DND-41 (cell line): ENCODE measurements around the gene NRG2.

Experiments
- ATAC-seq: fragments of 200-7000 bp; cut with Tn5 transposase; 3 replicates; pipeline ENCODE4 v1.9.1; 2021; ENCODE audit warnings: low read depth; ENCODE audit not compliant: insufficient read depth
- DNase-seq: peaks from one replicate; pipeline ENCODE4 v3.0.0-alpha.2; 2020
- H2AFZ ChIP-seq: 2 replicates; pipeline ENCODE4 v1.6.0; 2012; ENCODE audit warnings: low read depth, low read length
- H3K27ac ChIP-seq: 2 replicates; pipeline ENCODE4 v1.5.1; 2012; ENCODE audit warnings: low read length, inconsistent platforms
- H3K27me3 ChIP-seq: fragments of 200-600 bp; sonication (generic); 2 replicates; pipeline ENCODE4 v1.6.0; 2012; ENCODE audit warnings: low read length, mild to moderate bottlenecking, inconsistent platforms; ENCODE audit not compliant: insufficient read depth, poor library complexity
- H3K36me3 ChIP-seq: 2 replicates; pipeline ENCODE4 v1.5.1; 2012; ENCODE audit warnings: low read length, inconsistent platforms; ENCODE audit not compliant: insufficient read depth
- H3K4me1 ChIP-seq: 2 replicates; pipeline ENCODE4 v1.5.1; 2012; ENCODE audit warnings: mild to moderate bottlenecking, low read length; ENCODE audit not compliant: insufficient read depth
- H3K4me2 ChIP-seq: 2 replicates; pipeline ENCODE4 v1.6.0; 2012; ENCODE audit warnings: mild to moderate bottlenecking, moderate library complexity, low read length, inconsistent platforms; ENCODE audit not compliant: insufficient read depth
- H3K4me3 ChIP-seq, 2 experiments: fragments of 200-600 bp in 1 of 2; shearing (Covaris generic) in 1 of 2; 2 replicates each; pipeline ENCODE4 v1.5.1; 2012 to 2016; ENCODE audit warnings: inconsistent platforms in 2 of 2, low read length in 2 of 2, mild to moderate bottlenecking in 2 of 2, low read depth in 1 of 2, moderate library complexity in 1 of 2
- H3K79me2 ChIP-seq: 2 replicates; pipeline ENCODE4 v1.6.0; 2012; ENCODE audit warnings: low read length, inconsistent platforms; ENCODE audit not compliant: insufficient read depth
- H3K9ac ChIP-seq: 2 replicates; pipeline ENCODE4 v1.6.0; 2012; ENCODE audit warnings: low read depth, mild to moderate bottlenecking, inconsistent platforms, low read length, moderate library complexity
- H3K9me3 ChIP-seq: 2 replicates; pipeline ENCODE4 v1.5.1; 2012; ENCODE audit warnings: low read length, moderate library complexity, mild to moderate bottlenecking, inconsistent platforms; ENCODE audit not compliant: insufficient read depth, severe bottlenecking
- H4K20me1 ChIP-seq: 2 replicates; pipeline ENCODE4 v1.6.0; 2012; ENCODE audit warnings: low read length; ENCODE audit not compliant: insufficient read depth
- CTCF ChIP-seq: IDR thresholded peaks from 2 replicates; pipeline ENCODE4 v1.5.1; 2012; ENCODE audit warnings: borderline replicate concordance, low read length, moderate library complexity, mild to moderate bottlenecking; ENCODE audit not compliant: poor library complexity, severe bottlenecking; ENCODE audit errors: extremely low read depth
- EZH2 ChIP-seq: IDR thresholded peaks from 3 replicates; pipeline ENCODE4 v1.6.1; 2012; ENCODE audit warnings: borderline replicate concordance, low read depth, mild to moderate bottlenecking, moderate library complexity, low read length, inconsistent platforms; ENCODE audit not compliant: severe bottlenecking

The NRG2 gene

DNA sequence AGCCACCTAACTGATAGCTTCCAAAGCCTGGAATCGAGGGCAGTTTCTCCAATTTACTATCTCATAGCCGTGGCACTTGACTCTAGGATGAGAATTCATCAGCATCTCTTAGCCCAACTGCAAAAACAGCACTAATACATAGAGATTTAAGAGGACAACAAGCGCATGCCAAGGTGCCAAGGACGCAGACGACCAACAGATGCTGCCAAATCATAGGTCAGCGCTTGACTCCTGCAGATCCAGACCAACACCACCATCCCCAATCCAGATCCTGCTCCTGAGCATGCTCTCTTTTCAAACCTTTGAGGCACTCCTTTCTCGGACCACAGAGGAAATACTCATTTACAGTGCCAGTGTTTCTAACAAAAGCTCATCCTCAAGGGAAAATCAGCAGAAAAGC is 24.6 kb downstream of the NRG2 start:
- H3K27me3 ChIP-seq: peaks cover 69% of the 10 kb centered on the region

DNA sequence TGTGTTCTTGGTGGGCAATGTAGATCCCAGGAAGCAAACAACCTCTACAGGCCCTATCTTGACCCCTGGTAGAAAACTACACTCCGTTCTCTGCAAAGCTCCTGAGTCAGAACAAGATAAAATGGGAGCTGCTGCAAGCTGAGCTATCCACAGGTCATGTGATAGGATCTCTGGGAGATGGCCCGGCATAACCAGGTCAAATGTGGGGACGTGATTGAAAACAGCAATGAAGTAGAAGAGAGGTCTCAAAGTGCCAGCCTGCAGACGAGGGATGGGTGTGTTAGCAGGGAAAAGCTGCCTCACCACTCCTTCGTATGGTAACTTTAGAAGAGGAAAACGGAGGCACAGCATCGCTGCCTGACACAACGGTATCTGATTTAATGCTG is 25.0 kb downstream of the NRG2 start:
- Histone ChIP-seq H3K27ac (no peak overlapping the region), H3K27me3 (peaks cover 67% of the 10 kb centered on the region), H3K4me2 (no peak overlapping the region), H4K20me1 (no peaks in the 10 kb centered on the region; the same call in 1 of the 2 replicates), H3K9me3 (no peaks in the 10 kb centered on the region), H3K4me1 (no peaks in the 10 kb centered on the region), H3K9ac (no peak overlapping the region), H3K79me2 (no peaks in the 10 kb centered on the region), H3K36me3 (no peaks in the 10 kb centered on the region), H3K4me3 (no peak overlapping the region), H2AFZ (no peak overlapping the region)
- DNase-seq (no peak), ATAC-seq (no peak)
- TF ChIP-seq CTCF (no peak), EZH2 (no peak)

More for the DNA sequence above, 24.6 kb downstream of the NRG2 start:
- no peak for TF ChIP-seq EZH2
- TF ChIP-seq CTCF: no peak
- Histone ChIP-seq H3K4me3 (no peak overlapping the region), H3K36me3 (no peaks in the 10 kb centered on the region), H4K20me1 (no peaks in the 10 kb centered on the region; the same call in 1 of the 2 replicates), H3K4me1 (no peaks in the 10 kb centered on the region), H3K4me2 (no peak overlapping the region), H3K79me2 (no peaks in the 10 kb centered on the region), H3K9ac (no peak overlapping the region), H3K9me3 (no peaks in the 10 kb centered on the region), H3K27ac (no peak overlapping the region), H2AFZ (no peak overlapping the region)
- DNase-seq (no peak), ATAC-seq (no peak)

DNA sequence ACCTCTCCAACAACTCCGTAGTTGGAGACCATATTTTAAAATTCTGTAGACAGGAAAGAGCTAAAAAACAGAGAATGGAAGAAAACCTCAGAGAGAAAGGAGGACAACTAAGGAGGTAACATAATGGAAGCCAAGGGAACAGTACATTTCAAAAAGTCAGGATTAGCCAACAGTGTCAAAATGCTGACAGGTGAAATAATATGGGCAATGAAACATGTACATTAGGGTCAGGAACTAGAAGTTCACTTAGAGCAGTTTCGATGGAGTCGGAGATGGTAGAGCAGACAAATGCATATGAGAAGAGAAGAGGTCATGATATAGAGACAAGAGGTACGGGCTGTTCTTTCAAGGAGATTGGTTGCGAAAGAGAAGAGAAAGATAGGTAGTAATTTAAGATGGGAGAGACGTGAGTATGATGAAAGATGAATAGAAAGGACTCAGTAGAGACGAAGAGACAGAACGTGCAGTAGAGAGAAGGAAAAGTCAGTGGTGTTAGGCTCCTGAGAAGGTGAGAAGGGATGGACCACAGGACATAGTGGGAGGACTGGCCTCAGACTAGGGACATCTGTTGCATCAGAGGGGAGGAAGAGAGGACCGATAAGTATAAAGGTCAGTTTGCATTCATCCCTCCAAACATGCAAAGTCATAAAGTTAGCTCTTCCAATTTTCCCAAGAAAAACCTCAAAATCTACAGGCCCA is 25.6 kb downstream of the NRG2 start:
- Histone ChIP-seq H3K4me1 (no peaks in the 10 kb centered on the region), H3K27me3 (peaks cover 62% of the 10 kb centered on the region), H3K27ac (no peak overlapping the region), H2AFZ (no peak overlapping the region), H3K9ac (no peak overlapping the region), H4K20me1 (no peaks in the 10 kb centered on the region; the same call in 1 of the 2 replicates), H3K4me3 (no peak overlapping the region), H3K4me2 (no peak overlapping the region), H3K9me3 (no peaks in the 10 kb centered on the region), H3K36me3 (no peaks in the 10 kb centered on the region), H3K79me2 (no peaks in the 10 kb centered on the region)
- no peak for TF ChIP-seq EZH2
- TF ChIP-seq CTCF: no peak
- DNase-seq (no peak), ATAC-seq (no peak)
